HepG2 (cell line): ENCODE measurements around the gene CRKL. TPM values are rescaled to one million over a fixed set of nuclear protein-coding genes. Genes with fewer than 3 reads are reported as not detected.

Experiments
- ETV6 ChIP-seq: sonication (generic); formaldehyde crosslinking; conservative IDR thresholded peaks from 2 replicates; pipeline ENCODE4 v1.4.0; 2020; ENCODE audit warnings: missing genetic modification reagents
- RXRB ChIP-seq: IDR thresholded peaks from 2 replicates; pipeline ENCODE4 v1.6.1; 2016; ENCODE audit warnings: borderline replicate concordance, missing genetic modification reagents, missing compliant biosample characterization
- THAP11 ChIP-seq: IDR thresholded peaks from 2 replicates; pipeline ENCODE4 v1.6.1; 2016; ENCODE audit warnings: missing biosample characterization, missing genetic modification reagents
- ZC3H4 ChIP-seq: sonication (generic); formaldehyde crosslinking; IDR thresholded peaks from 2 replicates; pipeline ENCODE4 v1.4.0; 2020; ENCODE audit warnings: missing genetic modification reagents, borderline replicate concordance
- ZNF543 ChIP-seq: sonication (generic); formaldehyde crosslinking; IDR thresholded peaks from 2 replicates; pipeline ENCODE4 v1.4.0; 2020; ENCODE audit warnings: mild to moderate bottlenecking, missing genetic modification reagents
- ZNF567 ChIP-seq: sonication (generic); formaldehyde crosslinking; IDR thresholded peaks from 2 replicates; pipeline ENCODE4 v1.8.1; 2023; ENCODE audit warnings: mild to moderate bottlenecking, missing genetic modification reagents, borderline replicate concordance
- ZNF790 ChIP-seq: sonication (generic); formaldehyde crosslinking; IDR thresholded peaks from 2 replicates; pipeline ENCODE4 v1.8.0; 2022; ENCODE audit warnings: missing genetic modification reagents, mild to moderate bottlenecking, borderline replicate concordance
- polyA plus RNA-seq, 8 experiments: library from polyadenylated mRNA; depleted of rRNA in 3 of 8; stranded (reverse) in 7 of 8; unstranded in 1 of 8; fragments of >200 nt; fragmentation: Illumina TruSeq in 4 of 8; extraction: Trizol in 4 of 8; gene quantifications; 2 replicates each; pipeline versions ENCODE4 v1.2.1 to v1.2.3, GENCODE V29; 2011 to 2016; ENCODE audit warnings: low read depth in 4 of 8, missing spikeins in 1 of 8, mixed read lengths in 1 of 8; ENCODE audit not compliant: insufficient read depth in 1 of 8
- total RNA-seq, 5 experiments: library from RNA; depleted of rRNA; stranded (reverse); fragments of >200 nt; fragmentation: Illumina TruSeq; extraction: Trizol; gene quantifications; 2 replicates each; pipeline ENCODE4 v1.2.3, GENCODE V29; 2016; ENCODE audit warnings: low read depth in 1 of 5
- TF ChIP-seq, protein P1 (sequence below): sonication (generic); formaldehyde crosslinking; IDR thresholded peaks from 2 replicates; pipeline ENCODE4 v1.4.0; 2020; ENCODE audit warnings: missing genetic modification reagents, borderline replicate concordance
- TF ChIP-seq, protein P2 (sequence below): IDR thresholded peaks from 2 replicates; pipeline ENCODE4 v1.6.1; 2012; ENCODE audit warnings: inconsistent platforms
- TF ChIP-seq, protein P3 (sequence below): sonication (generic); formaldehyde crosslinking; IDR thresholded peaks from 2 replicates; pipeline ENCODE4 v1.5.0; 2020; ENCODE audit warnings: missing genetic modification reagents, mild to moderate bottlenecking, borderline replicate concordance
- TF ChIP-seq, protein P4 (sequence below): sonication (generic); formaldehyde crosslinking; IDR thresholded peaks from 2 replicates; pipeline ENCODE4 v1.9.0; 2021; ENCODE audit warnings: missing genetic modification reagents, borderline replicate concordance
- TF ChIP-seq, protein P5 (sequence below): sonication (generic); formaldehyde crosslinking; conservative IDR thresholded peaks from 2 replicates; pipeline ENCODE4 v1.4.0; 2020; ENCODE audit warnings: mild to moderate bottlenecking, missing genetic modification reagents, moderate library complexity
- TF ChIP-seq, protein P6 (sequence below), 2 experiments: sonication (generic) in 1 of 2; formaldehyde crosslinking in 1 of 2; IDR thresholded peaks; 2 replicates each; pipeline versions ENCODE4 v1.4.0 to v1.6.1; 2018 to 2020; ENCODE audit warnings: missing genetic modification reagents in 2 of 2, borderline replicate concordance in 1 of 2, low read depth in 1 of 2, mild to moderate bottlenecking in 1 of 2, missing biosample characterization in 1 of 2
- TF ChIP-seq, protein P7 (sequence below): sonication (generic); formaldehyde crosslinking; IDR thresholded peaks from 2 replicates; pipeline ENCODE4 v1.4.0; 2020; ENCODE audit warnings: missing genetic modification reagents

The CRKL gene
- total and polyA plus RNA-seq, 2 of the 13 experiments (the other 11 are each of a cell fraction or from before 2014, with no cell fraction given): 37.4 to 60.6 TPM

DNA sequence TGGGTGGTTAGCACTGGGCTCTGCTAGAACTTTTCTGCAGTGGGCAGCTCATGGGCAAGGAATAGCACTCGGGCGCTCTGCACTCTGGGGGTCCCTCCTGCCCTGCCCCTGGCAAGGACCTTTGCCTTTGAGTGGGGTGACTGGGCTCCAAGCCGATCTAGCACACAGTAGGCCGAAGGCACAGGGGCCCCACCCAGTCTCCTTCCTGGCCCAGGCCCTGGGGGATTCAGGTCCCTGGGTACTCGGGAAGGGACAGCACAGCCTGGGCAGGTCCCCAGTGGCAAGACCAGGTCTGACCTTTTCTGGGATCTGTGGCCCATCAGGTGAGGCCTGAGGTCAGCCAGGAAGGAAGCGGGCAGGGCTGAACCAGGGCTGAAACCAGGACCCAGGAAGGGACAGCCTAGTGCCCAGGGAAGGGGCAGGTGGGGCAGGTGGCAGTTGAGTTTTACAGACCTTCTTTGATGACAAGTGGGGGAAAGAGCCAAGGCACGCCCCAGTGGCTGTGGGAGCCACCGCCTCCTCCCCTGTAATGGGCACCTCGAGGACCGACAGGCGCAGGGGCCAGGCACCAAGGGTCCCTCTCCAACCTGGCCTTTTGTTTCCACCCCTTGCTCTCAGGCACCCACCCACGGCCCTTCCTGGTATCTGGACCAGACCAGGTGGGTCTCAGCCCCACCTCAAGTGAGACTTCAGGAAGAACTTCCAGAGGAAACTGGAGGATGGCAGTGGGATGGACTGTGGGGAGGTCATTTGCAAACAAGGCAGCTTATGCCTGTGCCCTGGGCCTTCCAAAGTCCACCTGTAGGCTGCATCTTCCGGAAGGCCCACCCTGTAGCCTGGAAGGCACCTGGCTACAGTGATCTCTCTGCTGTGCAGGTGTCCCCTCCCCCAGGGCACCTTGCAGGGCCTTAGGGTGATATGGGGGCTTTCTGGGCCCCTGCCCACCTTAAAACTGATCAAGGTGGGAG, 49.0 kb downstream of the CRKL start (continued):
- TF ChIP-seq, protein P1, sequence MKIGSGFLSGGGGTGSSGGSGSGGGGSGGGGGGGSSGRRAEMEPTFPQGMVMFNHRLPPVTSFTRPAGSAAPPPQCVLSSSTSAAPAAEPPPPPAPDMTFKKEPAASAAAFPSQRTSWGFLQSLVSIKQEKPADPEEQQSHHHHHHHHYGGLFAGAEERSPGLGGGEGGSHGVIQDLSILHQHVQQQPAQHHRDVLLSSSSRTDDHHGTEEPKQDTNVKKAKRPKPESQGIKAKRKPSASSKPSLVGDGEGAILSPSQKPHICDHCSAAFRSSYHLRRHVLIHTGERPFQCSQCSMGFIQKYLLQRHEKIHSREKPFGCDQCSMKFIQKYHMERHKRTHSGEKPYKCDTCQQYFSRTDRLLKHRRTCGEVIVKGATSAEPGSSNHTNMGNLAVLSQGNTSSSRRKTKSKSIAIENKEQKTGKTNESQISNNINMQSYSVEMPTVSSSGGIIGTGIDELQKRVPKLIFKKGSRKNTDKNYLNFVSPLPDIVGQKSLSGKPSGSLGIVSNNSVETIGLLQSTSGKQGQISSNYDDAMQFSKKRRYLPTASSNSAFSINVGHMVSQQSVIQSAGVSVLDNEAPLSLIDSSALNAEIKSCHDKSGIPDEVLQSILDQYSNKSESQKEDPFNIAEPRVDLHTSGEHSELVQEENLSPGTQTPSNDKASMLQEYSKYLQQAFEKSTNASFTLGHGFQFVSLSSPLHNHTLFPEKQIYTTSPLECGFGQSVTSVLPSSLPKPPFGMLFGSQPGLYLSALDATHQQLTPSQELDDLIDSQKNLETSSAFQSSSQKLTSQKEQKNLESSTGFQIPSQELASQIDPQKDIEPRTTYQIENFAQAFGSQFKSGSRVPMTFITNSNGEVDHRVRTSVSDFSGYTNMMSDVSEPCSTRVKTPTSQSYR (CRISPR knock-in tag): 0 out of 2 replicates have a peak, but pooled peaks have one; percentile 23
- TF ChIP-seq ZC3H4 (CRISPR knock-in tag): no peak
- TF ChIP-seq, protein P2, sequence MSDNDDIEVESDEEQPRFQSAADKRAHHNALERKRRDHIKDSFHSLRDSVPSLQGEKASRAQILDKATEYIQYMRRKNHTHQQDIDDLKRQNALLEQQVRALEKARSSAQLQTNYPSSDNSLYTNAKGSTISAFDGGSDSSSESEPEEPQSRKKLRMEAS: 0 out of 2 replicates have a peak, but pooled peaks have one; percentile 40
- TF ChIP-seq THAP11: no peak
- 0 out of 2 replicates have a peak, but pooled peaks have one; percentile 5 for TF ChIP-seq ZNF543 (CRISPR knock-in tag)
- TF ChIP-seq RXRB (CRISPR knock-in tag): 0 out of 2 replicates have a peak, but pooled peaks have one; percentile 8
- TF ChIP-seq, protein P3, sequence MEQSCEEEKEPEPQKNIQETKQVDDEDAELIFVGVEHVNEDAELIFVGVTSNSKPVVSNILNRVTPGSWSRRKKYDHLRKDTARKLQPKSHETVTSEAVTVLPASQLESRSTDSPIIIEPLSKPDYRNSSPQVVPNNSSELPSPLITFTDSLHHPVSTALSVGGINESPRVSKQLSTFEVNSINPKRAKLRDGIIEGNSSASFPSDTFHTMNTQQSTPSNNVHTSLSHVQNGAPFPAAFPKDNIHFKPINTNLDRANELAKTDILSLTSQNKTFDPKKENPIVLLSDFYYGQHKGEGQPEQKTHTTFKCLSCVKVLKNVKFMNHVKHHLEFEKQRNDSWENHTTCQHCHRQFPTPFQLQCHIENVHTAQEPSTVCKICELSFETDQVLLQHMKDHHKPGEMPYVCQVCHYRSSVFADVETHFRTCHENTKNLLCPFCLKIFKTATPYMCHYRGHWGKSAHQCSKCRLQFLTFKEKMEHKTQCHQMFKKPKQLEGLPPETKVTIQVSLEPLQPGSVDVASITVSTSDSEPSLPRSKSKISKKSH (CRISPR knock-in tag): no peak
- no peak for TF ChIP-seq ZNF567
- TF ChIP-seq, protein P4, sequence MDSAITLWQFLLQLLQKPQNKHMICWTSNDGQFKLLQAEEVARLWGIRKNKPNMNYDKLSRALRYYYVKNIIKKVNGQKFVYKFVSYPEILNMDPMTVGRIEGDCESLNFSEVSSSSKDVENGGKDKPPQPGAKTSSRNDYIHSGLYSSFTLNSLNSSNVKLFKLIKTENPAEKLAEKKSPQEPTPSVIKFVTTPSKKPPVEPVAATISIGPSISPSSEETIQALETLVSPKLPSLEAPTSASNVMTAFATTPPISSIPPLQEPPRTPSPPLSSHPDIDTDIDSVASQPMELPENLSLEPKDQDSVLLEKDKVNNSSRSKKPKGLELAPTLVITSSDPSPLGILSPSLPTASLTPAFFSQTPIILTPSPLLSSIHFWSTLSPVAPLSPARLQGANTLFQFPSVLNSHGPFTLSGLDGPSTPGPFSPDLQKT (CRISPR knock-in tag): no peak
- TF ChIP-seq, protein P5, sequence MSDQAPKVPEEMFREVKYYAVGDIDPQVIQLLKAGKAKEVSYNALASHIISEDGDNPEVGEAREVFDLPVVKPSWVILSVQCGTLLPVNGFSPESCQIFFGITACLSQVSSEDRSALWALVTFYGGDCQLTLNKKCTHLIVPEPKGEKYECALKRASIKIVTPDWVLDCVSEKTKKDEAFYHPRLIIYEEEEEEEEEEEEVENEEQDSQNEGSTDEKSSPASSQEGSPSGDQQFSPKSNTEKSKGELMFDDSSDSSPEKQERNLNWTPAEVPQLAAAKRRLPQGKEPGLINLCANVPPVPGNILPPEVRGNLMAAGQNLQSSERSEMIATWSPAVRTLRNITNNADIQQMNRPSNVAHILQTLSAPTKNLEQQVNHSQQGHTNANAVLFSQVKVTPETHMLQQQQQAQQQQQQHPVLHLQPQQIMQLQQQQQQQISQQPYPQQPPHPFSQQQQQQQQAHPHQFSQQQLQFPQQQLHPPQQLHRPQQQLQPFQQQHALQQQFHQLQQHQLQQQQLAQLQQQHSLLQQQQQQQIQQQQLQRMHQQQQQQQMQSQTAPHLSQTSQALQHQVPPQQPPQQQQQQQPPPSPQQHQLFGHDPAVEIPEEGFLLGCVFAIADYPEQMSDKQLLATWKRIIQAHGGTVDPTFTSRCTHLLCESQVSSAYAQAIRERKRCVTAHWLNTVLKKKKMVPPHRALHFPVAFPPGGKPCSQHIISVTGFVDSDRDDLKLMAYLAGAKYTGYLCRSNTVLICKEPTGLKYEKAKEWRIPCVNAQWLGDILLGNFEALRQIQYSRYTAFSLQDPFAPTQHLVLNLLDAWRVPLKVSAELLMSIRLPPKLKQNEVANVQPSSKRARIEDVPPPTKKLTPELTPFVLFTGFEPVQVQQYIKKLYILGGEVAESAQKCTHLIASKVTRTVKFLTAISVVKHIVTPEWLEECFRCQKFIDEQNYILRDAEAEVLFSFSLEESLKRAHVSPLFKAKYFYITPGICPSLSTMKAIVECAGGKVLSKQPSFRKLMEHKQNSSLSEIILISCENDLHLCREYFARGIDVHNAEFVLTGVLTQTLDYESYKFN: peak; percentile 69
- no peak for TF ChIP-seq ETV6 (CRISPR knock-in tag)
- TF ChIP-seq ZNF790 (CRISPR knock-in tag): no peak
- TF ChIP-seq, protein P6, sequence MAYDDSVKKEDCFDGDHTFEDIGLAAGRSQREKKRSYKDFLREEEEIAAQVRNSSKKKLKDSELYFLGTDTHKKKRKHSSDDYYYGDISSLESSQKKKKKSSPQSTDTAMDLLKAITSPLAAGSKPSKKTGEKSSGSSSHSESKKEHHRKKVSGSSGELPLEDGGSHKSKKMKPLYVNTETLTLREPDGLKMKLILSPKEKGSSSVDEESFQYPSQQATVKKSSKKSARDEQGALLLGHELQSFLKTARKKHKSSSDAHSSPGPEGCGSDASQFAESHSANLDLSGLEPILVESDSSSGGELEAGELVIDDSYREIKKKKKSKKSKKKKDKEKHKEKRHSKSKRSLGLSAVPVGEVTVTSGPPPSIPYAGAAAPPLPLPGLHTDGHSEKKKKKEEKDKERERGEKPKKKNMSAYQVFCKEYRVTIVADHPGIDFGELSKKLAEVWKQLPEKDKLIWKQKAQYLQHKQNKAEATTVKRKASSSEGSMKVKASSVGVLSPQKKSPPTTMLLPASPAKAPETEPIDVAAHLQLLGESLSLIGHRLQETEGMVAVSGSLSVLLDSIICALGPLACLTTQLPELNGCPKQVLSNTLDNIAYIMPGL (CRISPR knock-in tag; IDR thresholded peaks at IDR 0.05; ENCODE audit: borderline replicate concordance in 1 of 2, low read depth in 1 of 2): no peak
- TF ChIP-seq, protein P7, sequence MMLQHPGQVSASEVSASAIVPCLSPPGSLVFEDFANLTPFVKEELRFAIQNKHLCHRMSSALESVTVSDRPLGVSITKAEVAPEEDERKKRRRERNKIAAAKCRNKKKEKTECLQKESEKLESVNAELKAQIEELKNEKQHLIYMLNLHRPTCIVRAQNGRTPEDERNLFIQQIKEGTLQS (CRISPR knock-in tag): no peak
